VCaP (cell line): ENCODE data around the gene PCCA.

ENCODE experiments used
- H3K27ac ChIP-seq: fragments of 450-650 bp; 2 replicates; pipeline ENCODE4 v1.5.1; 2017
- TF ChIP-seq, protein P1 (sequence below): fragments of 450-650 bp; conservative IDR thresholded peaks from 2 replicates; pipeline ENCODE4 v1.5.1; 2017; ENCODE audit warnings: mild to moderate bottlenecking, moderate library complexity

Gene PCCA

DNA sequence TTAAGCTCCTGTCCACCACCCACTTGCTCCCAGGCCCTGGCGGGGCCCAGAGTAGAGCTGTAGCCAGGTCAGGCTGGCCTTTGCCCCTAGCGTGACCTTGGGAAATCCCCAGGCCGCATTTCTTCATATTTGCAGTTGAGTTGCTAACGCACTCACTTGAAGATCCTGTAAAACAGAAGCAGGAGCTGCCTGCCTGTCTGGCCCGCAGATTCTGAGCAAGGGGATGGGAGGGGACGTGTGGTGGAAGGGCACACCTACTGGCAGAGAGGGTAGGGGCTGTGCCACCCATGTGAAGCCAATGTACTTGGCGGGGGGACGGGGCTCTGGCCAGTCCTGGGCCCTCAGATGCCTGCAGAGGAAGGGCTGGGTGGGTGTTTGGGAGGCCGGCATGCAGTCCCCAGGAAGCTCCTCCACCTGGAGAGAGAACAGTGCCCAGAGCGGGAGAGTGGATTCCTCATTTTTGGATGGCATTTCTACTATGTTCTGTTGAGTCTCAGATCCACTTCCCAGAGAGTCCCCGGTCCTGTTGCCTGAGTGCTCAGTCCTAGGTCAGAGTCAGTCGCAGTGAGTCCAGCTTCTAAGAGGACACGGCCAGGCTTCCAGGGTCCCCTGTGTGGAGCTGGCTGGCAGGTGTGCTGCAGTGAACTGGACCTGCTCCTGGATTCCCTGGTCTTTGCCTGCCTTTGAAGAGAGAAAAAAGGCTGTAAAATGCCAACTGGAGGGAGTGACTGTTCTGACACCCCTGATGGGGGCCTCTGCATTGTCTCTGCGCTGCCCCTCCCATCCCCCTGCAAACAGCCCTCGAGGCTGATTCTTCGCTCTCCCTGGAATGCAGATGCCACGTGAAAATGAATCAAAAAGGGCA, 436.8 kb downstream of the PCCA start:
- TF ChIP-seq, protein P1, sequence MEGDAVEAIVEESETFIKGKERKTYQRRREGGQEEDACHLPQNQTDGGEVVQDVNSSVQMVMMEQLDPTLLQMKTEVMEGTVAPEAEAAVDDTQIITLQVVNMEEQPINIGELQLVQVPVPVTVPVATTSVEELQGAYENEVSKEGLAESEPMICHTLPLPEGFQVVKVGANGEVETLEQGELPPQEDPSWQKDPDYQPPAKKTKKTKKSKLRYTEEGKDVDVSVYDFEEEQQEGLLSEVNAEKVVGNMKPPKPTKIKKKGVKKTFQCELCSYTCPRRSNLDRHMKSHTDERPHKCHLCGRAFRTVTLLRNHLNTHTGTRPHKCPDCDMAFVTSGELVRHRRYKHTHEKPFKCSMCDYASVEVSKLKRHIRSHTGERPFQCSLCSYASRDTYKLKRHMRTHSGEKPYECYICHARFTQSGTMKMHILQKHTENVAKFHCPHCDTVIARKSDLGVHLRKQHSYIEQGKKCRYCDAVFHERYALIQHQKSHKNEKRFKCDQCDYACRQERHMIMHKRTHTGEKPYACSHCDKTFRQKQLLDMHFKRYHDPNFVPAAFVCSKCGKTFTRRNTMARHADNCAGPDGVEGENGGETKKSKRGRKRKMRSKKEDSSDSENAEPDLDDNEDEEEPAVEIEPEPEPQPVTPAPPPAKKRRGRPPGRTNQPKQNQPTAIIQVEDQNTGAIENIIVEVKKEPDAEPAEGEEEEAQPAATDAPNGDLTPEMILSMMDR = no peak
- no peak overlapping the region for H3K27ac ChIP-seq

DNA sequence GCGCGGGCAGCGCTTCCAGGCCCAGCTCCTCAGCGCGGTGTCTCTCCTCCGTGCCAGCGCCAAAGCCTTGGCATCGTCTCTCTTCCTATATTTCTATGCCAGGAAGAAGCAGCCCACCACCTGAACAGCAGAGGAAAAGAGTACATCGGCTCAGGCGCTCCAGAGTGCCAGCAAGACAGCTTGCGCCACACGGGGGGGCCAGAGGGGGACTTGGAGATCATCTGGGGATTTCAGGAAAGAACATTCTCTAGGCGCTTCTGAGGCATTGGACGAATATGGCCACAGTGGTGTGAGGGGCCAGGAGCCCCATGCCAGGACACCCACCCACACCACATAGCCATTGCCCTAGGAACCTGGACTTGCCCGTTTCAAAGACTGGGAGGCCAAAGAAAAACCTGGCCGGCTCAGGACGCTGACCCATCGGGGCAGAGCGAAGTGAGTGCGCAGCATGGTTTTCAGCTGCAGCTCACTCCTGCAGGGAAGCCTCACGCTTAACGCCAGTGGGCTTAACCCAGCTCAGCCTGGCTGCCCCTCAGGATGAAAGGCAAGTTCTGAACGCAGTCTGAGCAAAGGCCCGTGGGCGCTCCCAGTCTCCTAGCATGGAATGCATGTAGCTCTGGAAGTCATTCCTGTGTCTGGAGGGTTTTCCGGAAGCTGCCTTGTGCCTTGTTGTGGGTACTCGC, 437.6 kb downstream of the PCCA start:
- no peak overlapping the region for H3K27ac ChIP-seq
- TF ChIP-seq, protein P1 = no peak

- no peak overlapping the region for H3K27ac ChIP-seq
- TF ChIP-seq, protein P1 = no peak
Measured at GRCh38 chr13:100527644-100528043, 438.8 kb downstream of the PCCA start.

DNA sequence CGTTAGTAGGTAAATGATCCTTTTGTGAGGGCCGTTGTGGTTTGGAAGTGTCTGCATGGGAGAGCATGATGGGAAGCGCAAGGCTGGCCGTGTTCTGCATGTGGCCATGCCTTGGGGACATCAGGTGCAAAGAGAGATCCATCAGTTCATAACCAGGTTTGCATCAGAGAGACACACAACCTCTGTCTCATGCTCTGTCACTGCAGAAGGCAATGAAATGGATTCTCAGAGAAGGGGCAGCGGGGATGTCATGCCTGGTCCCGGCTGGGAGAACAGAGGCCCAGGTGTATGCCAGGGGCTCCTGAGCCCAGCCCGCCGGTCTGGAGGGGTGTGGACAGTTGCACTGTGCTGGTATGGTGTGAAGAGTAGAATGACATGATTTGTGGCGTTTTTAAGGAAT, 439.5 kb downstream of the PCCA start:
- TF ChIP-seq, protein P1 = no peak
- no peak overlapping the region for H3K27ac ChIP-seq

GRCh38 chr13:100528820-100529219, 439.9 kb downstream of the PCCA start:
- no peak overlapping the region for H3K27ac ChIP-seq
- TF ChIP-seq, protein P1 = no peak

- TF ChIP-seq, protein P1 = no peak
- no peak overlapping the region for H3K27ac ChIP-seq
Measured at GRCh38 chr13:100529666-100530377, 440.9 kb downstream of the PCCA start.

- H3K27ac ChIP-seq = no peak overlapping the region
- TF ChIP-seq, protein P1 = no peak
Measured at GRCh38 chr13:100530671-100531213, 441.8 kb downstream of the PCCA start.
